Measurements from ENCODE around the gene CDK13. TPM values are rescaled to one million over a fixed set of nuclear protein-coding genes. Genes with fewer than 3 reads are reported as not detected.

Gene CDK13
- total RNA-seq, 1 experiment from 2014 or later = 52.2 TPM

DNA sequence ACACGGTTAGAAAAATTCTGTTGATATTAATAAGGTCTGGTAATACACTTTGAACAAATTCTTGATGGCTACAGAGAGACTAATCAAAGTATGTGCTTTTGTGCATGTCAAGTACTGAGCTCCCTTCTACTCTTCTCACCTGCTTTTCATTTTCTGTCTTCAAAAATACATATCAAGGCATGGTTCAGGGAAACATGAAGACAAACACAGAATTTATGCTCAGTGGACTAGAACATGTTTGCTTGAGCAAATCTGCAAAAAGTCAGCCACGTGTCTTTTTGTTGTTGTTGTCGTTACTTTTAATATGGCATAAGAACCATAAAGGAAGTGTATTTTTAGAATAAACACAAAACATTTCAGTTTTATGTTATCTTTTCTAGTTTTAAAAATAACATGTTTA, 21.9 kb downstream of the CDK13 start:
- Histone ChIP-seq H3K18ac (ENCODE audit: insufficient read length, low read depth, low read length) (no peak overlapping the region), H4K20me1 (ENCODE audit: control insufficient read depth, insufficient read depth, insufficient read length) (no peaks in the 10 kb centered on the region)

More for the DNA sequence above, 21.9 kb downstream of the CDK13 start:
- Histone ChIP-seq H3K14ac (ENCODE audit: insufficient read depth, low read length) (no peak overlapping the region), H4K91ac (ENCODE audit: insufficient read length, low read depth, low read length) (no peak overlapping the region), H4K5ac (ENCODE audit: insufficient read length, low read depth, low read length) (no peak overlapping the region), H2BK120ac (ENCODE audit: low read depth, low read length, poor library complexity, severe bottlenecking) (no peak overlapping the region), H3K56ac (ENCODE audit: insufficient read length, low read depth, low read length) (no peak overlapping the region), H3K4me1 (ENCODE audit: insufficient read depth, low read length) (peaks cover 2% of the 10 kb centered on the region), H3K9me3 (ENCODE audit: control insufficient read depth, low read depth, low read length) (no peaks in the 10 kb centered on the region), H2BK20ac (ENCODE audit: low read depth, low read length, poor library complexity, severe bottlenecking) (no peak overlapping the region), H2BK15ac (ENCODE audit: low read depth, low read length) (no peak overlapping the region), H2AFZ (ENCODE audit: low read length) (no peak overlapping the region), H3K4ac (ENCODE audit: low read depth, low read length) (no peak overlapping the region), H3K23me2 (ENCODE audit: insufficient read length, low read depth, low read length, poor library complexity, severe bottlenecking) (no peaks in the 10 kb centered on the region), H3K4me2 (ENCODE audit: insufficient read depth, insufficient read length, low read length) (no peak overlapping the region), H4K8ac (replicated peaks; ENCODE audit: insufficient read length, low read depth, low read length) (no peak overlapping the region), H2AK5ac (ENCODE audit: insufficient read length, low read length) (no peak overlapping the region), H3T11ph (ENCODE audit: low read length) (no peak overlapping the region), H3K23ac (ENCODE audit: insufficient read length, low read depth, low read length) (no peak overlapping the region), H3K27ac (ENCODE audit: insufficient read length, low read depth, low read length) (no peak overlapping the region), H2BK5ac (ENCODE audit: insufficient read length, low read length) (no peak overlapping the region), H3K79me1 (ENCODE audit: insufficient read depth, low read depth, low read length, poor library complexity, severe bottlenecking) (peaks cover 14% of the 10 kb centered on the region), H2BK12ac (ENCODE audit: insufficient read length, low read depth, low read length) (no peak overlapping the region), H3K79me2 (ENCODE audit: insufficient read depth, low read length) (peaks cover 47% of the 10 kb centered on the region; the same call in 1 of the 2 replicates), H3K27me3 (ENCODE audit: insufficient read depth, low read length) (no peaks in the 10 kb centered on the region), H3K9ac (ENCODE audit: extremely low read depth, insufficient read length, low read length) (no peak overlapping the region)
- no peak for DNase-seq
- no CpG with 5 or more reads among the region's 3 CpGs for WGBS (ENCODE audit: extremely low coverage, insufficient read length, low lambda C conversion rate)
- Mint-ChIP-seq H3K27ac (no peak overlapping the region), H3K4me1 (peaks cover 31 to 35% of the 10 kb centered on the region in 2 experiments), H3K4me3 (no peak overlapping the region), H3K27me3 (ENCODE audit: low read depth) (no peaks in the 10 kb centered on the region), H3K9me3 (peaks cover 3 to 8% of the 10 kb centered on the region in 2 experiments; a peak in 4 of 5 replicates), H3K36me3 (ENCODE audit: insufficient read depth in 1 of 3, low read depth in 3 of 3) (peaks cover 4 to 14% (median 11%) of the 10 kb centered on the region in 3 experiments; a peak in 6 of 7 replicates)
- TF ChIP-seq, protein P1, sequence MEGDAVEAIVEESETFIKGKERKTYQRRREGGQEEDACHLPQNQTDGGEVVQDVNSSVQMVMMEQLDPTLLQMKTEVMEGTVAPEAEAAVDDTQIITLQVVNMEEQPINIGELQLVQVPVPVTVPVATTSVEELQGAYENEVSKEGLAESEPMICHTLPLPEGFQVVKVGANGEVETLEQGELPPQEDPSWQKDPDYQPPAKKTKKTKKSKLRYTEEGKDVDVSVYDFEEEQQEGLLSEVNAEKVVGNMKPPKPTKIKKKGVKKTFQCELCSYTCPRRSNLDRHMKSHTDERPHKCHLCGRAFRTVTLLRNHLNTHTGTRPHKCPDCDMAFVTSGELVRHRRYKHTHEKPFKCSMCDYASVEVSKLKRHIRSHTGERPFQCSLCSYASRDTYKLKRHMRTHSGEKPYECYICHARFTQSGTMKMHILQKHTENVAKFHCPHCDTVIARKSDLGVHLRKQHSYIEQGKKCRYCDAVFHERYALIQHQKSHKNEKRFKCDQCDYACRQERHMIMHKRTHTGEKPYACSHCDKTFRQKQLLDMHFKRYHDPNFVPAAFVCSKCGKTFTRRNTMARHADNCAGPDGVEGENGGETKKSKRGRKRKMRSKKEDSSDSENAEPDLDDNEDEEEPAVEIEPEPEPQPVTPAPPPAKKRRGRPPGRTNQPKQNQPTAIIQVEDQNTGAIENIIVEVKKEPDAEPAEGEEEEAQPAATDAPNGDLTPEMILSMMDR (conservative IDR thresholded peaks at IDR 0.05) = no peak
